RWPE2 (cell line): ENCODE results near the gene TSPAN5.

Experiments
- ATAC-seq: fragments of 200-7000 bp; cut with Tn5 transposase; 3 replicates; pipeline ENCODE4 v1.9.1; 2021; ENCODE audit warnings: low read depth
- DNase-seq: peaks from one replicate; pipeline ENCODE4 v3.0.0-alpha.2; 2020; ENCODE audit warnings: low spot score
- H3K27ac ChIP-seq: fragments of 450-650 bp; 2 replicates; pipeline ENCODE4 v1.5.1; 2017; ENCODE audit warnings: mild to moderate bottlenecking; ENCODE audit not compliant: poor library complexity, severe bottlenecking
- H3K27me3 ChIP-seq: fragments of 250-450 bp; sonication (Bioruptor Pico); 2 replicates; pipeline ENCODE4 v1.5.1; 2021; ENCODE audit warnings: mild to moderate bottlenecking, moderate library complexity; ENCODE audit not compliant: insufficient read depth, poor library complexity, severe bottlenecking
- H3K36me3 ChIP-seq: fragments of 250-450 bp; sonication (Bioruptor Pico); 2 replicates; pipeline ENCODE4 v1.5.1; 2020; ENCODE audit warnings: low read depth, mild to moderate bottlenecking, moderate library complexity
- H3K4me1 ChIP-seq: fragments of 250-450 bp; sonication (Bioruptor Pico); 2 replicates; pipeline ENCODE4 v1.5.1; 2021; ENCODE audit warnings: mild to moderate bottlenecking, moderate library complexity; ENCODE audit not compliant: insufficient read depth, poor library complexity, severe bottlenecking
- H3K4me3 ChIP-seq: fragments of 250-450 bp; sonication (Bioruptor Pico); 2 replicates; pipeline ENCODE4 v1.5.1; 2021; ENCODE audit warnings: mild to moderate bottlenecking, moderate library complexity; ENCODE audit not compliant: severe bottlenecking
- H3K9me3 ChIP-seq: fragments of 250-450 bp; sonication (Bioruptor Pico); 2 replicates; pipeline ENCODE4 v1.5.1; 2021; ENCODE audit warnings: mild to moderate bottlenecking, moderate library complexity; ENCODE audit not compliant: severe bottlenecking
- CTCF ChIP-seq: fragments of 450-650 bp; IDR thresholded peaks from one replicate; pipeline ENCODE4 v1.5.1; 2017; ENCODE audit warnings: mild to moderate bottlenecking, moderate library complexity; ENCODE audit not compliant: poor library complexity, severe bottlenecking

TSPAN5 gene

GRCh38 chr4:98571161-98571786, 87.1 kb downstream of the TSPAN5 start:
- Histone ChIP-seq H3K9me3 (no peaks in the 10 kb centered on the region), H3K27me3 (no peaks in the 10 kb centered on the region), H3K4me3 (no peak overlapping the region), H3K36me3 (peaks cover 35% of the 10 kb centered on the region), H3K27ac (no peak overlapping the region), H3K4me1 (peaks cover 8% of the 10 kb centered on the region)
- TF ChIP-seq CTCF = no peak
- ATAC-seq (no peak), DNase-seq (no peak)

DNA sequence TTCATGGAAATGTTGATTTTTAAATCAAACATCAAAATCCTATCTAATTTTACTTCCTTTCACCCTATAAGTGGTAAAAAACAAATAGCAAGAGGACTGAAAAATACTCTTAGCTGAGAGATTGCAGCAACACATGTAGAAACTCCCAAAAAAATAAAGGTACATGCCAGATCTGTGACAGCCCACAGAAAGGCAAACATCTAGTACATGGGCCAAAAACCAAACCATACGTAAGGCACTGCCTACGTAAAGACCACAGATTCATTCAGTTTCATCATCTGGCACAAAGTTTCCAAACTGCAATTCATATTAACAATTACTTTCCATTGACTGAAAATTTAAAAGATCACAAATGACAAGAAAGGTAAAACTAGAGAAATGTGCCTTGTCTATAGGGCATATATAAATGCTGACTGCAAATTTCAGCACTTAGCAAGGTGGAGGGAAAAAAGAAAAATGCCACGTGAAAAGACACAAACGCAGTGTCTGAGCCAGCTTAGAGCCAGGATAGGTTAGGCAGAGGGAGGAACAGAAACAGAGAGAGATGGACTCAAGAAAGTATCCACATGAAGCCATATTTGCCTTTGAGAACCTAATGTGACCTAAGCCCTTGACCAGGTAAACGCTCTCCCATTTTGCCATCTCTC, 88.1 kb downstream of the TSPAN5 start:
- H3K27ac ChIP-seq = no peak overlapping the region
- ATAC-seq (no peak), DNase-seq (no peak)
- peaks cover 30% of the 10 kb centered on the region for H3K36me3 ChIP-seq
- peaks cover 8% of the 10 kb centered on the region for H3K4me1 ChIP-seq
- no peaks in the 10 kb centered on the region for H3K27me3 ChIP-seq
- H3K4me3 ChIP-seq = no peak overlapping the region
- no peak for TF ChIP-seq CTCF
- no peaks in the 10 kb centered on the region for H3K9me3 ChIP-seq

- no peak overlapping the region for H3K4me3 ChIP-seq
- no peaks in the 10 kb centered on the region for H3K9me3 ChIP-seq
- H3K27me3 ChIP-seq = no peaks in the 10 kb centered on the region
- no peak overlapping the region for H3K27ac ChIP-seq
- TF ChIP-seq CTCF = no peak
- ATAC-seq = no peak
- peaks cover 22% of the 10 kb centered on the region for H3K36me3 ChIP-seq
- DNase-seq = no peak
- H3K4me1 ChIP-seq = peaks cover 6% of the 10 kb centered on the region
Measured at GRCh38 chr4:98568941-98569663, 89.3 kb downstream of the TSPAN5 start.

GRCh38 chr4:98567611-98568010, 90.8 kb downstream of the TSPAN5 start:
- Histone ChIP-seq H3K36me3 (peaks cover 13% of the 10 kb centered on the region; the same call in 1 of the 2 replicates), H3K4me1 (peaks cover 2% of the 10 kb centered on the region), H3K4me3 (no peak overlapping the region), H3K27ac (no peak overlapping the region), H3K27me3 (no peaks in the 10 kb centered on the region), H3K9me3 (no peaks in the 10 kb centered on the region)
- no peak for TF ChIP-seq CTCF
- DNase-seq (no peak), ATAC-seq (no peak)
